Measurements from ENCODE around the gene LMO2.

DNA sequence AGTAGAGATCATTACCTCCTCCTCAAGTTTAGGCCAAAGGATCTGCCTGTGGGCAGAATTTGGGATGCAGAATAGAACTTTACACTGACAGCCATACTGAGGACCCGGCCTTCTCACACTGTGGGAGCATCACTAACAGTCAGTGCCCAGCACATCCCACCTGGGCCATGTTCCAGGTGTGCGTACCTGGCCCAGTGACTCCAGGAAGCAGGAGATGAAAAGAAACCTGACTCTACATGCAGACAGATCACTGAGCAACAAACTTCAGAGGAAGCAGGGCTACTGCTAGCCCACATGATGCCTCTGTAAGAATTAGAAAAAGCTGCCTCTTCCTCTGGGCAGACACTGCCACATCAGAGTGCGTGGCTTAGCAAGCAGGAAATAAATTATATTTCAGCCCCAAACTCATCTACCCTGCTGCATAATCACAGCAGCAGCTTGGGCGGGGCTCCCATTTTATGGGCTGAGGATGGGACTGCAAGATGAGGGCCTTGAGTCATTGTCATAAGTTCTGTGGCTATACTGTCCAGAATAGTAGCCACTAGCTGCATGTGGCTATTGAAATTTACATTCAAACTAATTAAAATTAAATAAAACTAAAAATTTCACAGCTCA, 6.0 kb upstream of the LMO2 start:
- TF ChIP-seq, protein P1, sequence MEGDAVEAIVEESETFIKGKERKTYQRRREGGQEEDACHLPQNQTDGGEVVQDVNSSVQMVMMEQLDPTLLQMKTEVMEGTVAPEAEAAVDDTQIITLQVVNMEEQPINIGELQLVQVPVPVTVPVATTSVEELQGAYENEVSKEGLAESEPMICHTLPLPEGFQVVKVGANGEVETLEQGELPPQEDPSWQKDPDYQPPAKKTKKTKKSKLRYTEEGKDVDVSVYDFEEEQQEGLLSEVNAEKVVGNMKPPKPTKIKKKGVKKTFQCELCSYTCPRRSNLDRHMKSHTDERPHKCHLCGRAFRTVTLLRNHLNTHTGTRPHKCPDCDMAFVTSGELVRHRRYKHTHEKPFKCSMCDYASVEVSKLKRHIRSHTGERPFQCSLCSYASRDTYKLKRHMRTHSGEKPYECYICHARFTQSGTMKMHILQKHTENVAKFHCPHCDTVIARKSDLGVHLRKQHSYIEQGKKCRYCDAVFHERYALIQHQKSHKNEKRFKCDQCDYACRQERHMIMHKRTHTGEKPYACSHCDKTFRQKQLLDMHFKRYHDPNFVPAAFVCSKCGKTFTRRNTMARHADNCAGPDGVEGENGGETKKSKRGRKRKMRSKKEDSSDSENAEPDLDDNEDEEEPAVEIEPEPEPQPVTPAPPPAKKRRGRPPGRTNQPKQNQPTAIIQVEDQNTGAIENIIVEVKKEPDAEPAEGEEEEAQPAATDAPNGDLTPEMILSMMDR (IDR thresholded peaks at IDR 0.05; ENCODE audit: low read length) = no peak
- no peak for TF ChIP-seq EZH2phosphoT487 (IDR thresholded peaks at IDR 0.05; ENCODE audit: low read length)

Measured in MM.1S (cell line).